LNCAP (cell line): ENCODE measurements around the gene GZMM.

Experiments
- CTCF ChIP-seq: fragments of 450-650 bp; IDR thresholded peaks from 2 replicates; pipeline ENCODE4 v1.5.1; 2017; ENCODE audit warnings: mild to moderate bottlenecking

GZMM gene

GRCh38 chr19:517721-518597 is 25.9 kb upstream of the GZMM start:
- no peak for TF ChIP-seq CTCF

GRCh38 chr19:518598-519231 is 25.1 kb upstream of the GZMM start:
- no peak for TF ChIP-seq CTCF

- no peak for TF ChIP-seq CTCF
Observed at GRCh38 chr19:519449-519865, 24.4 kb upstream of the GZMM start.

GRCh38 chr19:522726-523125 is 21.1 kb upstream of the GZMM start:
- no peak for TF ChIP-seq CTCF

GRCh38 chr19:524062-524674 is 19.7 kb upstream of the GZMM start:
- TF ChIP-seq CTCF: no peak

GRCh38 chr19:525029-525428 is 18.8 kb upstream of the GZMM start:
- TF ChIP-seq CTCF: no peak

- TF ChIP-seq CTCF: no peak
Observed at GRCh38 chr19:525857-526419, 17.9 kb upstream of the GZMM start.
